Caki2 (cell line): ENCODE measurements around the gene TBC1D24. TPM values are rescaled to one million over a fixed set of nuclear protein-coding genes. Genes with fewer than 3 reads are reported as not detected.

Experiments used
- DNase-seq: peaks from one replicate; pipeline ENCODE4 v3.0.0-alpha.2; 2015; ENCODE audit warnings: low read depth
- in situ Hi-C: cut with HindIII; loops from 2 replicates; pipeline ENCODE4 v1.10.0; 2016; ENCODE audit warnings: low sequenced_read_pairs, low pct_unique_long_range_greater_than_20kb, mixed read lengths
- total RNA-seq: library from RNA; depleted of rRNA; stranded (reverse); fragments of >200 nt; shearing (Covaris generic); gene quantifications from 2 replicates; pipeline ENCODE4 v1.2.3, GENCODE V29; 2014; ENCODE audit warnings: low replicate concordance

The TBC1D24 gene
- total RNA-seq, 1 experiment from 2014 or later = 9.5 TPM

DNA sequence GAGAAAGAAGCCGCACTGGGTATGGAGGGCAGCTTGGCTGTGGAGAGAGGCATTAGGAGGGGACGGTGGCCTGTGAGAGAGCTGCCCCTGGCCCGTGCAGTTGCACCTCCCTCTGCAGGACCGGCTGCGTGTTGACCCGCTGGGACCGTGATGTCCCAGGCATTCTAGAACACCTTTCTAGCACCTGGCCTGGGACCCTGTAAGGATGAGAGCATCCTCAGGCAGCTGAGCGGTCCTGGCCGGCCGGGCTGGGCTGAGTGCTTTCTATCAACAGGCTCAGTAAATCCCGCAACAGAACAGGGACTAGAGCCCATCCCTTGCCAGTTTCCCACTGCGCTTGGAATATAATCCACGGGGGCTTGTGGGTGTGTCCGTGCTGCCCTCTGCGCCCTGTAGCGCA is 14.7 kb downstream of the TBC1D24 start:
- in situ Hi-C loops = no loop called here
- DNase-seq = no peak

- no peak for DNase-seq
- in situ Hi-C loops = no loop called here
These were observed 15.5 kb downstream of the TBC1D24 start for GRCh38 chr16:2490190-2491105.

- in situ Hi-C loops = no loop called here
- no peak for DNase-seq
These were observed 17.4 kb downstream of the TBC1D24 start for GRCh38 chr16:2492292-2492691.

DNA sequence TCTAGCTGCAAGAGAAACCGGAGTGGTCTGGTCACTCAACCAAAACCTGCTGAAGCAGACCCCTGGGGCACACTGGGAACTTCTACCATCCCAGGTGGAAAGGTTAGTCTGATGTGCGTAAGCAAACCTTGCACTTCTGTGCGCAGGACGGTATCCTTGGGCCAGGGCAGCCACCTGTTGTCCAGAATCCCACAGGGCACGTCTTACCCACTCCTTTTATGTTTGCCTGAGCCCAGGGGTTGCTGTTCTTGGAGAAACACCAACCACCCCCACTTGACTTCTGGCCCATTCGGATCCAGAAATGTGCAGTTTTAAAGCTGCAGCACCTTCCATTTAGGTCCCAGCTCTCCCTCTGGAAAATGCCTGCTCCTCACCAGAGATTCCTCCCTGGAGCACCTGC is 18.7 kb downstream of the TBC1D24 start:
- no peak for DNase-seq
- in situ Hi-C loops = no loop called here

GRCh38 chr16:2494616-2495015 is 19.7 kb downstream of the TBC1D24 start:
- no peak for DNase-seq
- in situ Hi-C loops = no loop called here

GRCh38 chr16:2495041-2495440 is 20.1 kb downstream of the TBC1D24 start:
- no peak for DNase-seq
- in situ Hi-C loops = no loop called here

- in situ Hi-C loops = no loop called here
- no peak for DNase-seq
These were observed 21.5 kb downstream of the TBC1D24 start for GRCh38 chr16:2496223-2497115.

- in situ Hi-C loops = no loop called here
- no peak for DNase-seq
These were observed 22.2 kb downstream of the TBC1D24 start for GRCh38 chr16:2497116-2497630.

GRCh38 chr16:2497695-2498484 is 23.0 kb downstream of the TBC1D24 start:
- DNase-seq = no peak
- in situ Hi-C loops = no loop called here

GRCh38 chr16:2498531-2499253 is 23.8 kb downstream of the TBC1D24 start:
- DNase-seq = no peak
- in situ Hi-C loops = no loop called here

GRCh38 chr16:2499454-2499853 is 24.5 kb downstream of the TBC1D24 start:
- in situ Hi-C loops = no loop called here
- DNase-seq = no peak

GRCh38 chr16:2499890-2500429 is 25.0 kb downstream of the TBC1D24 start:
- in situ Hi-C loops = loop anchor here (25.0 kb wide), 1 partner anchor 463 kb away; the partner anchor contains the start of genes NHERF2, NTHL1 and TSC2

DNA sequence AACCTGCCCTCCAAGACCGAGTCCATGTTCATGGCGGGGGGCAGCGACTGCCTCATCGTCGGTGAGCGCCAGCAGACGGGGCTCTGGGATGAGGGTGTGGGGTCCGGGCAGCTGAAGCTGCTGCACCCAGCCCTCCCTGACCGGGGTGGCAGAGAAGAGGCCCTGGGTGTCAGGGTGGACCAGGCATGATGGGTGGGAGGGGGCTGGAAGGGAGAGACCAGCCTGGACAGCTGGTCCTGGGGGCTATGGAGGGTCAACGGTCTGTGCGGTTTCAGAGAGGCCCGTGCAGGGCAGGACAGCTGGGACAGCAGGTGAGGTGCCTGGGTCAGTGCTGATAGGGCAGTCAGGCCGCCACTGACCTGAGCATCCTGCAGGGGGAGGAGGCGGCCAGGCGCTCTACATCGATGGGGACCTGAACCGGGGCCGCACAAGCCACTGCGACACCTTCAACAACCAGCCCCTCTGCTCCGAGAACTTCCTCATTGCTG is 25.5 kb downstream of the TBC1D24 start:
- in situ Hi-C loops = loop anchor here (25.0 kb wide), 1 partner anchor 463 kb away; the partner anchor contains the start of genes NHERF2, NTHL1 and TSC2
- no peak for DNase-seq

More at GRCh38 chr16:2499890-2500429, 25.0 kb downstream of the TBC1D24 start:
- DNase-seq = no peak

DNA sequence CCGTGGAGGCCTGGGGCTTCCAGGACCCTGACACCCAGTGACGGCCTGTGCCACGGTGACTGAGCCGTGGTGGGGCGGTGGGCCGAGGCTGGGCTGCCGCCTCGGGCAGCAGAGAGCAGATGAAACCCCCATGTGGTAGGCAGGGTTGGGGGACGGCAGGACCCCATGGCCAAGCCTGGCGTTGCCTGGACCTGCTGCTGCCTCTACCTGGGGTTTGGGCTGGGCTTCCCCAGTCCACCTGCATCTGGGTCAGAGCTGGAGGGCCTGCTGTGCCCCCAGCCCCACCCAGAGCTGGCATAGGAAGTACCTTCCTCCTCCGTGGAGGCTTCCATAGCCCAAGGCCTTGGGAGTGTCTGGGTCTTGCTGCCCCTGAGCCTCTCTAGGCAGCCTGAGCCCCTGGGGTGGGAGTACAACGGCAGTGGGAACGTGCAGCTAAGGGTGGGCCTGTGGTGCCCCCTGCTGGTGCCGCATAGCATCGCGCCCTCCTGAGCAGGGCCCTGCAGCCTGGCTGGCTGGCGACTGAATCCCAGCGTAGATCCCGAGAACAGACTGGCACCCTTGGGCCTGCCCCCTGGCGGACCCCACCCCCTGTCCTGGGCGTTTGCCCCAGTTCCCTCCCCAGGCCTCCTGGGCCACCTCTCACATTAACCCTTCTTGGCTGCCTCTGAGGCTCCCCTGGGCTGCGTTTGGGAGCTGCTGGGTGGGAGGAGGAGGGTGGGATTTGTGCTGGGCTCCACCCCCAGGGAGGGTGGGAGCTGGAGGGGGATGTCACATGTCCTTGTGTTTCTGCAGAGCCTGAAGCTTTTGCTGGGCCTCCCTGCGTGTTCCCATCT is 26.2 kb downstream of the TBC1D24 start:
- in situ Hi-C loops = loop anchor here (25.0 kb wide), 1 partner anchor 464 kb away; the partner anchor contains the start of genes NHERF2, NTHL1 and TSC2
- DNase-seq = peak; percentile 97

DNA sequence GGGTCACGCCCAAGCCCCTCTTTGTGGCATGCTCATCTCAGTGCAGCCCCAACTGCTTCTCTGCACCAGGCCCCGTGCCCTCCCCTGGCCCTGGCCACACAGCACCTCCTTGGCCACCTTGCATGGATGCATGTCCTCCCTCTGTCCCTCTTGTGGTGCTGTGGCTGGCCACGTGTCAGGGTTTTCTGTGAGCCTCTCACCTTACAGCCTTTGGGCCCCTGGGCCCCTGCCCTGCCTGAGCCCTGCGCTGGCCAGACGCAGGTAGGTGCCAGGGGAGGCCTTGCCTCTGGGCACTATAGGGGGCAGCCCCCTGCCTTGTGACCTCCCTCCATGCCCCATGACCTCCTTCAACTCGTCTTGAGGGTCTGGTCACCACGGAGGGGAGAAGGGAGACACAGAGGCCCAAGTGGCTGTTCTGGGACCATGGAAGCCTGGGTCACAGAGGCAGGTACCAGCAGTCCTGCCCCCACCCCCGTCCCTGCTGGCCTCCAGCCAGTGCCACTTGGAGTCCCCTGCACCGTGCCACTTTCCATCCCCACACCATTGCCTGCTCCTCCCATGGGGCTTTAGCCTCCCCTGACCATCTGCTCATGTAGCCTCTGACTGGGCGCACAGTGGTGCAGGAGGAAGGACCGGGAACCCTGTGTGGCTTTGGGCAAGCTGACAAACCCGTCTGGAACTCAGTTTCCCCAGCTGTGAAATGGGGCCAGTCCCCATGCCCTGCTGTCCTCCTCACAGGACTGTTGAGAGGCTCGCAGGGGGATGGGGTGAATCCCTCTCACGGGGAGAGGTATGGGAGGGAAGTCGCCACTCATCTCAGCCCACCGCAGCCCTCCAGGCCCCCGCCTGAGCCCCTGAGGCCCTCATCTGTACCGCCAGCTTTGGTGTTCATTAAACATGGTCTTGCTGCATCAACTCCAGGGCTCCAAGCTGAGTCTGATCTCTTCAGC is 27.3 kb downstream of the TBC1D24 start:
- no peak for DNase-seq
- in situ Hi-C loops = loop anchor here (25.0 kb wide), 1 partner anchor 465 kb away; the partner anchor contains the start of genes NHERF2, NTHL1 and TSC2
